Measurements from ENCODE around the gene AP2A1. TPM values are rescaled to one million over a fixed set of nuclear protein-coding genes. Genes with fewer than 3 reads are reported as not detected.

The AP2A1 gene
- total and polyA plus RNA-seq, 2 donors (not counting 1 experiment from before 2014, with no cell fraction given) = 64.2 to 95.0 TPM

- H3K27me3 ChIP-seq (ENCODE audit: control insufficient read depth, insufficient read depth, low read length) = no peaks in the 10 kb centered on the region
- H3K9ac ChIP-seq (ENCODE audit: insufficient read depth, low read length) = no peak overlapping the region
- H3K4me1 ChIP-seq (ENCODE audit: control insufficient read depth, extremely low read depth, insufficient read depth, low read length) = peaks cover 8% of the 10 kb centered on the region
- TF ChIP-seq EZH2 (IDR thresholded peaks at IDR 0.05; ENCODE audit: low read length, missing control alignments) (no peak), CTCF (conservative IDR thresholded peaks at IDR 0.05 in 1 of 2, IDR thresholded peaks at IDR 0.05 in 1 of 2; ENCODE audit: low read depth in 1 of 2, low read length in 2 of 2) (no peak)
- no peak overlapping the region for H3K4me3 ChIP-seq (replicated peaks in 1 of 4; ENCODE audit: control extremely low read depth in 1 of 4, insufficient read depth in 1 of 4, low read depth in 3 of 4, low read length in 4 of 4)
- no peak overlapping the region for H2AFZ ChIP-seq (ENCODE audit: low read length)
- H3K9me3 ChIP-seq (ENCODE audit: control insufficient read depth, insufficient read depth, low read depth, low read length) = no peaks in the 10 kb centered on the region
- H3K27ac ChIP-seq (ENCODE audit: insufficient read depth, low read length) = no peak overlapping the region
- H3K36me3 ChIP-seq (ENCODE audit: control insufficient read depth, insufficient read depth, low read length) = peaks cover 7% of the 10 kb centered on the region
- no peak for DNase-seq (ENCODE audit: low read depth in 2 of 2)
- no peak overlapping the region for H3K4me2 ChIP-seq (ENCODE audit: extremely low read depth, insufficient read depth, low read length)
- H3K79me2 ChIP-seq (ENCODE audit: control insufficient read depth, insufficient read depth, low read length) = no peaks in the 10 kb centered on the region
- no peaks in the 10 kb centered on the region for H4K20me1 ChIP-seq (ENCODE audit: control insufficient read depth, extremely low read depth, insufficient read depth, low read length)
Observed at GRCh38 chr19:49811328-49811727, 44.5 kb downstream of the AP2A1 start.

GRCh38 chr19:49812452-49812996, 45.7 kb downstream of the AP2A1 start:
- no peak for TF ChIP-seq EZH2 (IDR thresholded peaks at IDR 0.05; ENCODE audit: low read length, missing control alignments)
- H3K9ac ChIP-seq (ENCODE audit: insufficient read depth, low read length) = peak overlapping the region; percentile 75
- DNase-seq (ENCODE audit: low read depth in 2 of 2) = no peak
- peaks cover 8% of the 10 kb centered on the region for H3K4me1 ChIP-seq (ENCODE audit: control insufficient read depth, extremely low read depth, insufficient read depth, low read length)
- peak overlapping the region; percentile 90 for H3K4me2 ChIP-seq (ENCODE audit: extremely low read depth, insufficient read depth, low read length)
- H3K27ac ChIP-seq (ENCODE audit: insufficient read depth, low read length) = peak overlapping the region; percentile 91
- no peaks in the 10 kb centered on the region for H3K27me3 ChIP-seq (ENCODE audit: control insufficient read depth, insufficient read depth, low read length)
- no peaks in the 10 kb centered on the region for H3K79me2 ChIP-seq (ENCODE audit: control insufficient read depth, insufficient read depth, low read length)
- no peaks in the 10 kb centered on the region for H3K9me3 ChIP-seq (ENCODE audit: control insufficient read depth, insufficient read depth, low read depth, low read length)
- H3K36me3 ChIP-seq (ENCODE audit: control insufficient read depth, insufficient read depth, low read length) = peaks cover 2% of the 10 kb centered on the region
- no peak overlapping the region for H2AFZ ChIP-seq (ENCODE audit: low read length)
- H3K4me3 ChIP-seq (replicated peaks in 1 of 4; ENCODE audit: control extremely low read depth in 1 of 4, insufficient read depth in 1 of 4, low read depth in 3 of 4, low read length in 4 of 4) = peak overlapping the region; percentile 40 to 94 (median 70)
- no peaks in the 10 kb centered on the region for H4K20me1 ChIP-seq (ENCODE audit: control insufficient read depth, extremely low read depth, insufficient read depth, low read length)

- peak within 1 kb of the TSS; percentile 91 for H3K27ac ChIP-seq (ENCODE audit: insufficient read depth, low read length)
- H3K4me3 ChIP-seq (replicated peaks in 1 of 4; ENCODE audit: control extremely low read depth in 1 of 4, insufficient read depth in 1 of 4, low read depth in 3 of 4, low read length in 4 of 4) = peak within 1 kb of the TSS; percentile 40 to 94 (median 70)
- peak within 1 kb of the TSS; percentile 90 for H3K4me2 ChIP-seq (ENCODE audit: extremely low read depth, insufficient read depth, low read length)
- H3K27me3 ChIP-seq (ENCODE audit: control insufficient read depth, insufficient read depth, low read length) = no peaks in the 10 kb centered on the region
- DNase-seq (ENCODE audit: low read depth in 2 of 2) = peak; percentile 99
- H3K9ac ChIP-seq (ENCODE audit: insufficient read depth, low read length) = peak within 1 kb of the TSS; percentile 75
- H3K36me3 ChIP-seq (ENCODE audit: control insufficient read depth, insufficient read depth, low read length) = peaks cover 2% of the 10 kb centered on the region
- H3K79me2 ChIP-seq (ENCODE audit: control insufficient read depth, insufficient read depth, low read length) = peaks cover under 1% of the 10 kb centered on the region
- peaks cover 8% of the 10 kb centered on the region for H3K4me1 ChIP-seq (ENCODE audit: control insufficient read depth, extremely low read depth, insufficient read depth, low read length)
- H2AFZ ChIP-seq (ENCODE audit: low read length) = peak within 1 kb of the TSS; percentile 15
- no peaks in the 10 kb centered on the region for H4K20me1 ChIP-seq (ENCODE audit: control insufficient read depth, extremely low read depth, insufficient read depth, low read length)
- H3K9me3 ChIP-seq (ENCODE audit: control insufficient read depth, insufficient read depth, low read depth, low read length) = no peaks in the 10 kb centered on the region
- peak; percentile 29 to 32 for TF ChIP-seq CTCF (conservative IDR thresholded peaks at IDR 0.05 in 1 of 2, IDR thresholded peaks at IDR 0.05 in 1 of 2; ENCODE audit: low read depth in 1 of 2, low read length in 2 of 2)
- no peak for TF ChIP-seq EZH2 (IDR thresholded peaks at IDR 0.05; ENCODE audit: low read length, missing control alignments)
Observed at GRCh38 chr19:49812997-49813861, 46.4 kb downstream of the AP2A1 start, which contains the start of gene FUZ. FUZ (minus strand) TSS chr19:49813292; CDS start chr19:49813106, 186 bp downstream.

Measured in fibroblast of lung (primary cell).